Muscle layer of colon (tissue), 2 donors: Measurements from ENCODE around the gene GOLGA8K.
"Not testable (repeated sequence)": the region's sequence is repeated elsewhere in the genome, so short reads cannot be mapped to it uniquely, and the experiment has no call there.

ENCODE experiments used
- H3K27ac ChIP-seq: one replicate; pipeline ENCODE4 v1.7.0; 2013; ENCODE audit warnings: low read depth, mild to moderate bottlenecking, low read length, moderate library complexity
- H3K27me3 ChIP-seq, 2 donors: one replicate each; pipeline ENCODE4 v1.7.0; 2013; ENCODE audit warnings: low read length in 2 of 2, mild to moderate bottlenecking in 2 of 2; ENCODE audit not compliant: insufficient read depth in 2 of 2, control insufficient read depth in 1 of 2
- H3K36me3 ChIP-seq: one replicate; pipeline ENCODE4 v1.7.0; 2013; ENCODE audit warnings: mild to moderate bottlenecking, low read length; ENCODE audit not compliant: insufficient read depth
- H3K4me1 ChIP-seq: one replicate; pipeline ENCODE4 v1.7.0; 2013; ENCODE audit warnings: mild to moderate bottlenecking, low read length; ENCODE audit not compliant: insufficient read depth
- H3K4me3 ChIP-seq, 2 donors: one replicate each; pipeline ENCODE4 v1.7.0; 2013; ENCODE audit warnings: low read length in 2 of 2, low read depth in 1 of 2, mild to moderate bottlenecking in 1 of 2, moderate library complexity in 1 of 2
- H3K9ac ChIP-seq: one replicate; pipeline ENCODE4 v1.7.0; 2013; ENCODE audit warnings: low read length
- H3K9me3 ChIP-seq: one replicate; pipeline ENCODE4 v1.7.0; 2013; ENCODE audit warnings: mild to moderate bottlenecking, low read length
- donor health status: abdominal sarcoma.
- donor health status: Adenocarcinoma of cecum.

The GOLGA8K gene

DNA sequence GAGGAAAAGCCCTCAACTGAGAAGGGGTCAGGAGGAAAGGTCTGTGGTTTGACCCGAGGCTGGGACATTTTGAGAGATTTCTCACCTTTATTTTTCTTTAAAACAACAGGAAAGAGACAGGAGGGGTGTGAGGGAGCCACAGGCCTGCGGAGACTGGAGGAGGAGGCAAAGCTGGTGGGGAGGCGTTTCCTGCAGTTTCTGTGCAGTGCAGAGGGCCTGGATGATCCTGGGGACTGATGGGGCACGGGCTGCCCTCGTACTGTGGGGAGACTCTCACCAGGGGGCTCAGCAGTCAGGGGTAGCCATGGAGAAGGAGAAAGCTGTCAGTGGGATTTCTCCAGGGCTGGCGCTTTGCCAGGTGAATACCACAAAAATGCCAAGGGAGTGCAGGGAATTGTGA is 29.4 kb downstream of the GOLGA8K start:
- not testable (repeated sequence) for H3K9ac ChIP-seq, H3K27ac ChIP-seq, H3K9me3 ChIP-seq, H3K36me3 ChIP-seq, H3K4me1 ChIP-seq, H3K4me3 ChIP-seq, H3K27me3 ChIP-seq

DNA sequence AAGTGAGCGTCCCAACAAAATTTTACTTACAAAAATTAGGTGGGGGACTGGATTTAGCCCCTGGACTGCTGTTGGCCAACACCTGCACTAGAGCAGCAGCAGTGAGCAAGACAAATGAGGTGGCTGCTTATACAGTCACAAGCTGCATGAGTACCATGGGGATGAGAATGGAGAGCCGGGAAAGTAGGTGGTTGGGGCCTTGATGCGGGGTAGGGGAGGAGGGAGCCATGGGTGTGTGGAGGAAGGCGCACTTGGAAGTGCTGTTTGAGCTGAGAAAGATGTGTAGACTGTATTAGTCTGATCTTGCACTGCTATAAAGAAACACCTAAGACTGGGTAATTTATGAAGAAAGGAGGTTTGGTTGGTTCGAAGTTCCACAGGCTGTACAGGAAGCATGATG is 31.0 kb downstream of the GOLGA8K start:
- H3K4me1 ChIP-seq, H3K4me3 ChIP-seq, H3K27me3 ChIP-seq, H3K27ac ChIP-seq, H3K36me3 ChIP-seq, H3K9me3 ChIP-seq, H3K9ac ChIP-seq: not testable (repeated sequence)

- H3K36me3 ChIP-seq, H3K9ac ChIP-seq, H3K4me3 ChIP-seq, H3K27me3 ChIP-seq, H3K9me3 ChIP-seq, H3K4me1 ChIP-seq, H3K27ac ChIP-seq: not testable (repeated sequence)
Measured at GRCh38 chr15:32370526-32370925, 32.6 kb downstream of the GOLGA8K start.

GRCh38 chr15:32370064-32370463 is 33.0 kb downstream of the GOLGA8K start:
- not testable (repeated sequence) for H3K27me3 ChIP-seq, H3K4me3 ChIP-seq, H3K4me1 ChIP-seq, H3K9me3 ChIP-seq, H3K27ac ChIP-seq, H3K9ac ChIP-seq, H3K36me3 ChIP-seq

DNA sequence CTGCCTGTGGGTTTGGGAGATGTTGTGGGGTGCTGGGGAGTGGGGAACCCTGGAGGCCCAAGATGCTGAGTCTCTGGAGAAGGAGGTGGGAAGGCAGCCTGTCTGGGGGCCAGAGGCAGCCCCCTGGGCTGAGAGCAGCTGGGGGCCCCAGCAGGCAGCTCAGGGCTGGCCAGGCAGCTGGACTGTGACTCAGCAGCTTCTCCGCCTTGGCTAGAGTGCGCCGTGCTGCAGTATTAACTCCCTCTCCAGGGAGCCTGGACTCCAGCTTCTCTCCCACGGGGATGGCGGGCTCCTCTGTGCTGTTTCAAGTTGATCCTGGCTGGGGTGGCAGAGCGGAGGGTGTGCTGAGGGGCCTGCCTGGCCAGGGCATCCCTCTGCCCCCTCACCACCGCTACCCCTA is 36.6 kb downstream of the GOLGA8K start:
- H3K9me3 ChIP-seq, H3K4me1 ChIP-seq, H3K4me3 ChIP-seq, H3K36me3 ChIP-seq, H3K27me3 ChIP-seq, H3K27ac ChIP-seq, H3K9ac ChIP-seq: not testable (repeated sequence)

- not testable (repeated sequence) for H3K9me3 ChIP-seq, H3K9ac ChIP-seq, H3K4me1 ChIP-seq, H3K27me3 ChIP-seq, H3K27ac ChIP-seq, H3K4me3 ChIP-seq, H3K36me3 ChIP-seq
Measured at GRCh38 chr15:32365955-32366354, 37.1 kb downstream of the GOLGA8K start.

DNA sequence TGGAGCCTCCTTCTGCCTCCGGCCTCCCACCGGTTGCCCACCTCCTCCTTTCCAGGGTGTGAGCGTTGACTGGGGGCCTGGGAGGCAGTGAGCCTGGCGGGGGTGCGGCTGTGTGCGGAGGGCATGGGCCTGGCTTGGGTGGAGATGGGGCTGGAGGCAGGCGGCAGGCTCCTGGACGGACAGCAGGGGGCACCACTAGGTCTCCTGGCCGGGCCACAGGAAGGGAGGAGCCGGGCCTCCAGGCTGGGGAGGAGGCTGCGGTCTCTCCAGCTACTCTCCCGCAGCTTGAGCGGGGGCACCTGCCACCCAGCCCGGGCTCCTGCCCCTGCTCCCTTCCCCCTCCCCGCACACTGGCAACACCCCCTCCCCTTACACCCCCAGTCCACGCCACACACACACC is 38.1 kb downstream of the GOLGA8K start:
- H3K9me3 ChIP-seq, H3K4me1 ChIP-seq, H3K27me3 ChIP-seq, H3K27ac ChIP-seq, H3K9ac ChIP-seq, H3K36me3 ChIP-seq, H3K4me3 ChIP-seq: not testable (repeated sequence)

DNA sequence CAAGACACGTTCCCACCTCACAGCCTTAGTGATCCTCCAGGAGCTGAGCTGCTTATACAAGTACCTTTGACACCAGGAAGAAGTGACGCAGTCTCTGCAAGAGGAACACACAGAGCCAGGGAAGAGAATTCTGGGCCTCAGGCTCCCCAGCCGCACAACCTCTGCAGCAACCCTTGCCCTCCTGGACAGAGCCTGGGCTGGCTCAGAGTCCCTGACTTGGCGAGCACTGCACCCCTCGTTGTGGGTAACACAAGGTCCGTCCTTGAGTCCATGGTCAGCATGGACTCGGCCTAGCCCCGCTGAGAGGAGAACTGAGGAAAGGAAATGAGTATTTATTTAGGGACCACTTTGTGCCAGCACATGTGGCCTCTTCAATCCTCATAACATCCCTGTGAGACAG is 39.6 kb downstream of the GOLGA8K start:
- not testable (repeated sequence) for H3K27me3 ChIP-seq, H3K27ac ChIP-seq, H3K9me3 ChIP-seq, H3K36me3 ChIP-seq, H3K4me3 ChIP-seq, H3K9ac ChIP-seq, H3K4me1 ChIP-seq

DNA sequence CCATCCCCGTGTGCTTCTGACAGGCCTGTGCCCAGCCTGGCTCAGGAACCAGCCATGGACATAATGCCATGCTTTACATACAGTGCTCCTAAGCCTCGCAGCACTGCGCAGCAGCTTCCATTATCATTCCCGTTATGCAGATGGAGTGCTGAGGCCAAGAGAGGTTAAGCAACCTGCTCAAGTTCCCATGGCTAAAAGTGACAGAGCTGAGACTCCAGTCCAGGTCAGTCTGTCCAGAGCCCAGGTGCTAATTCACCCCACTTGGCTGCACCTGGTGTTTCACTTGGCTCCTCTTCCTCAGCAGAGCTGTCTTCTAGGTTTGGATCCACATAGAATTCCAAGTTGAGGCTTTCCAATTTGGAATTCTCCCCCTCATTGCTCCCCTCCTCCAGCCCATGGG is 41.4 kb downstream of the GOLGA8K start:
- H3K9me3 ChIP-seq, H3K36me3 ChIP-seq, H3K4me3 ChIP-seq, H3K27ac ChIP-seq, H3K9ac ChIP-seq, H3K4me1 ChIP-seq, H3K27me3 ChIP-seq: not testable (repeated sequence)

GRCh38 chr15:32358462-32358861 is 44.6 kb downstream of the GOLGA8K start:
- not testable (repeated sequence) for H3K9me3 ChIP-seq, H3K36me3 ChIP-seq, H3K4me1 ChIP-seq, H3K9ac ChIP-seq, H3K27me3 ChIP-seq, H3K4me3 ChIP-seq, H3K27ac ChIP-seq

- not testable (repeated sequence) for H3K9ac ChIP-seq, H3K4me3 ChIP-seq, H3K4me1 ChIP-seq, H3K27me3 ChIP-seq, H3K27ac ChIP-seq, H3K9me3 ChIP-seq, H3K36me3 ChIP-seq
Measured at GRCh38 chr15:32356909-32357308, 46.2 kb downstream of the GOLGA8K start.

- H3K9ac ChIP-seq, H3K27me3 ChIP-seq, H3K4me3 ChIP-seq, H3K4me1 ChIP-seq, H3K9me3 ChIP-seq, H3K36me3 ChIP-seq, H3K27ac ChIP-seq: not testable (repeated sequence)
Measured at GRCh38 chr15:32352748-32353147, 50.3 kb downstream of the GOLGA8K start.
